Skeletal muscle satellite cell (primary cell): ENCODE results near the gene XPO6.

Experiments used
- H3K27me3 ChIP-seq: 2 replicates; pipeline ENCODE4 v1.7.0; 2013; ENCODE audit warnings: low read length; ENCODE audit not compliant: control insufficient read depth, insufficient read depth
- H3K36me3 ChIP-seq: 2 replicates; pipeline ENCODE4 v1.7.0; 2013; ENCODE audit warnings: mild to moderate bottlenecking, control low read depth, low read length; ENCODE audit not compliant: insufficient read depth
- H3K4me1 ChIP-seq: 2 replicates; pipeline ENCODE4 v1.7.0; 2013; ENCODE audit warnings: low read length; ENCODE audit not compliant: control insufficient read depth, insufficient read depth
- H3K4me2 ChIP-seq: 2 replicates; pipeline ENCODE4 v1.7.0; 2013; ENCODE audit warnings: mild to moderate bottlenecking, low read length
- H3K4me3 ChIP-seq: 2 replicates; pipeline ENCODE4 v1.7.0; 2013; ENCODE audit warnings: low read length
- H3K9ac ChIP-seq: 2 replicates; pipeline ENCODE4 v1.7.0; 2013; ENCODE audit warnings: mild to moderate bottlenecking, low read depth, low read length, moderate library complexity
- H3K9me3 ChIP-seq: replicated peaks from 2 replicates; pipeline ENCODE4 v1.7.0; 2013; ENCODE audit warnings: mild to moderate bottlenecking, control low read depth, low read length

Gene XPO6

DNA sequence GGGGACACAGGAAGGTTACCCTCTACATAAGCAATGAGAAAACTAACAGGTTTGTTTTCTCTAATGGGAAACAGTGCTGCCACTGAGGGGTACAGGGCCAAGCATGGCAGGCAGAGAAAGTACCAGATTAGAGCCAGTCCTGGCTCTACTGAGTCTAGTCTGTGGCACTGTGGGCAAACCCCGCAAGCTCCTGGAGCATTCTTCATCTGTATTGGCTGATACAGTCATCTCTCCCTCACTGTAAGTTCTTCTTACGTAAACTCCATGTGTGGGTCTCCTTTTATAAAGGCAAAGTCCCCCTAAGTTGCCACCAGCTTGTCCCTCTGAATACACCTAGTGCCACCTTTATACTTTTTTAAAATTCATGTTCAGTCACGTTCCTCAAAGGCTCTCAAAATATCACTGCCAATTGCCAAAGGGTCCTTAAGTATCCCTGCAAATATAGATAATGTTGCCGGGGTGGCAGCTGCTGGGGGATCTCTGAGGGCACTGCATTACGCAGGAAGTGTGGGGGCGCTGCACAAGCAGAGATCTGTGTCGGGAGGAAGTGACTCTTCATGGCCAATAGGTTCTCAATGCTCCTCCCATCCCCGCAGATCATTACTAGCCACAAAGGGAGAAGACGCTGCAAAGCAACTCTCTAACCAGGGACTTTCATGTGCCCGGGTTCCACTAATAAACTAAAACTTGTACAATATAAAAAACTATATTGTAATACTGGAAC is 18.8 kb downstream of the XPO6 start:
- H3K27me3 ChIP-seq: no peaks in the 10 kb centered on the region
- H3K36me3 ChIP-seq: peaks cover 20% of the 10 kb centered on the region
- H3K4me1 ChIP-seq: peaks cover 43% of the 10 kb centered on the region
- H3K4me3 ChIP-seq: peak overlapping the region; percentile 50
- peak overlapping the region; percentile 74 for H3K4me2 ChIP-seq
- H3K9ac ChIP-seq: peak overlapping the region; percentile 28
- H3K9me3 ChIP-seq: no peaks in the 10 kb centered on the region

DNA sequence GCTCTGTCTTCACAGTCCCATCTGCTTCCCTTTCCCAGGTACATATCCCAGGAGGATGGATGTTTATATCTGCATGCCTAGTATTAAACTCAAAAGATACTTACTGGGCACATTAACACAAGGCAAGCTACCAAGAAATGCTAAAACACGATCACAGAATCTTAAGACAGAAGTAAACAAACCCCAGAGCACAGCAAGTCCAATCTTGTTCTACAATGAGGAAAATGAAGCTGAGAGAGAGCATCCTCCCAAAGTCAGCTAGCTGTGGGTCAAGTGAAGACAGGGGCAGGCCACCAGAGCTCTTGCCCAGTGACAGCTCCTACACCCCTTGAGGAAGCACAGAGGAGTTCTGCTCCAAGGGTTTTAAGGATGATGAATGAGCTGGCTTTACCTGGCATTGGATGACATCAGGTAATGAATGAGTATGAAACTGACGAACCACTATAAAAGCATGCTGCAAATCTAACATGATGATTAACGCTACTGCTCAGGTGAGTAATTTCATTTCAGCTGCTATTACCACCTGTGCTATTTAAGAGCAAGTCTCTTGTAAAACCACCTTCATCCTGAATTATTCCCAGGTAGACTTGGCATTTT is 20.3 kb downstream of the XPO6 start:
- no peaks in the 10 kb centered on the region for H3K9me3 ChIP-seq
- H3K4me1 ChIP-seq: peaks cover 49% of the 10 kb centered on the region
- H3K4me3 ChIP-seq: no peak overlapping the region
- no peak overlapping the region for H3K9ac ChIP-seq
- no peaks in the 10 kb centered on the region for H3K27me3 ChIP-seq
- H3K4me2 ChIP-seq: no peak overlapping the region
- peaks cover 14% of the 10 kb centered on the region for H3K36me3 ChIP-seq

DNA sequence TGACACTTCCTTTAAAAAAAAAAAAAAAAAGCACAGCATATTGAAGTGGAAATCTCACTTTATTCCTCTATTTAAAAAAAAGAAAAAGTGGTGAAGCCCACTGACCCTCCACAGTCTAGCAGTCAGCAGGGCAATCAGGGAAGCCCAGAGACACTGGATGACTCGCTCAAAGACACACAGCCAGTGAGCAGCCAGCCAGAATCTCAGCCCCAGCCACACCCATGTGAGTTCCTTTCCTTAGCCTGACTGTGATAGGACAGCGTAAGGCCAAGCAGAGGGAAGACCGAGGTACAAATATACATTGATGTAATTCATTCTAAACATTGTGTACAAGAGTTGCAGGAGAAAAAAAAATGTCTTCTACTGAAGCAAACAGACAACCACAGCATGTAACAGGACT is 22.5 kb downstream of the XPO6 start:
- Histone ChIP-seq H3K9me3 (no peaks in the 10 kb centered on the region), H3K4me2 (no peak overlapping the region), H3K4me3 (no peak overlapping the region), H3K36me3 (peaks cover 7% of the 10 kb centered on the region), H3K27me3 (no peaks in the 10 kb centered on the region), H3K4me1 (peaks cover 38% of the 10 kb centered on the region), H3K9ac (no peak overlapping the region)

DNA sequence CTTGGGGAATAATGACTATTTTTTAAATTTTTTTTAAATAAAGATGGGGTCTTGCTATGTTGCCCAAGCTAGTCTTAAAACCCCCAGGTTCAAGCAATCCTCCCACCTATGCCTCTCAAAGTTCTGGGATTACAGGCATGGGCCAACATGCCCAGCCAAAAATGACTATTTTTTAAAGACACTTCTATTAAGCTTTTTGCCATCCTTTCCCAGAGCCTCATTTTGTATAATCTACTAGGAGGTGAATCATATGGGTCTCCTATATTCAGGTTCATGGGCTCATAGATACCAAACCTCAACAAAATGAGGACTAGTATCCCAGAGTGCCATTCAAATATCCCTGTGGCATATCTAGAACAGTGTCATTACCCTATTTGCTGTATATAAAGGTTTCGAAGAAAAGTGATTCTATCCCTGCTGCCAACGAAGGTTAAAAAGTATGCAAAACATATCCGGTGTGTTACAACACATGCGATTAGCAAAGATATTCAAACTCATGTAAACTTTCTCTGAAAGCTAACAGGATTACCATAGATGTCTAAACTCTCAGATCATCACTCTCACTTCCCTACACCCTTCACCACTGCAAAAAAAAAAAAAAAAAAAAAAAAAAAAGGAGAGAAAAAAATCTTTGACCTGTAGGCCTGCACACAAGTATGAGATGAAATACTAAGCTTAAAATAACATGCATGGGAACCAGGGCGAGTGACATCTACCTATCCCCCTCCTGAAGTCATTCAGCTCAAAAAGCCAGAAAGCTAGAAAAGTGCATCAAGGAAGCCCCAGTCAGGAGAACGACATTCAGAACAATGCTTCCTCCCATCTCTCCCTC is 23.5 kb downstream of the XPO6 start:
- Histone ChIP-seq H3K4me2 (no peak overlapping the region), H3K9ac (no peak overlapping the region), H3K4me3 (no peak overlapping the region), H3K9me3 (no peaks in the 10 kb centered on the region), H3K36me3 (peaks cover 7% of the 10 kb centered on the region), H3K4me1 (peaks cover 30% of the 10 kb centered on the region), H3K27me3 (no peaks in the 10 kb centered on the region)

DNA sequence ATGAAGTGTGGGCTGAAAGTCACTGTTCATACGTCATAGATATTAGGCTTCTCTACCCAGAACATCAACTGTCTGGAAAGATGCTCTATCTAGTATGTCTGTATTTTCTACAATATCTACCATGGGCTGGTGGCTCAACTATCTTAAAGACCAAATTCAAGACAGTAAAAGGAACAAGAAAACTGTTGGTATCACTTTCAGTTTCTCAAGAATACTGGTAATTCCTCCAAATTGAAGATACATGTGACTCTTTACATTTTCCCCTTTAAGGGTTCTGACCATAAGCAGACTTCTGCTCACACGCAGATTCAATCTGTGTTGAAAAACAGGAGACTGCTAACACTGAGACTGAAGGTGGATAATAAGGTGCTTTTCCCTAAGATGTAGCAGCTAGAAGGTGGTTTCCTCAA is 24.2 kb downstream of the XPO6 start:
- H3K4me1 ChIP-seq: peaks cover 23% of the 10 kb centered on the region

DNA sequence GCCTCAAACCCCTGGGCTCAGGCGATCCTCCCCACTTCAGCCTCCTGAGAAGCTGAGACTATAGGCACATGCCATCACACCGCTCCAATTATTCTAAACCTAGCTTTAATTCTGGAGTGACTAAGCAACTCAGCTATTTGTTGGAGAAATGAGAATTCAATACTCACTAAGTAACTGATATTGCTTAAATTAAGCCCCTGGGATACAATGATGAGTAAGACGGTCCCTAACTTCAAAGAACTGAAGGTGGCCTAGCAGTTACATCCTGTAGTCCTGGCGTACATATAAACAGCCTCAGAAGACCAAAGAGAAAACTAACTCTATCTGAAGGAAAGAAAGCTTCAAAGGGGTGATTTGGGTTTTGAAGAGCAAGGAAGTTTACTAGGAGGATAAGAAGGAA is 25.0 kb downstream of the XPO6 start:
- Histone ChIP-seq H3K9me3 (no peaks in the 10 kb centered on the region), H3K36me3 (no peaks in the 10 kb centered on the region), H3K27me3 (no peaks in the 10 kb centered on the region), H3K4me3 (no peak overlapping the region), H3K4me2 (no peak overlapping the region), H3K4me1 (peaks cover 28% of the 10 kb centered on the region), H3K9ac (no peak overlapping the region)

More for the DNA sequence above, 24.2 kb downstream of the XPO6 start:
- Histone ChIP-seq H3K9ac (no peak overlapping the region), H3K4me3 (no peak overlapping the region), H3K36me3 (peaks cover 2% of the 10 kb centered on the region), H3K27me3 (no peaks in the 10 kb centered on the region), H3K9me3 (no peaks in the 10 kb centered on the region), H3K4me2 (no peak overlapping the region)

DNA sequence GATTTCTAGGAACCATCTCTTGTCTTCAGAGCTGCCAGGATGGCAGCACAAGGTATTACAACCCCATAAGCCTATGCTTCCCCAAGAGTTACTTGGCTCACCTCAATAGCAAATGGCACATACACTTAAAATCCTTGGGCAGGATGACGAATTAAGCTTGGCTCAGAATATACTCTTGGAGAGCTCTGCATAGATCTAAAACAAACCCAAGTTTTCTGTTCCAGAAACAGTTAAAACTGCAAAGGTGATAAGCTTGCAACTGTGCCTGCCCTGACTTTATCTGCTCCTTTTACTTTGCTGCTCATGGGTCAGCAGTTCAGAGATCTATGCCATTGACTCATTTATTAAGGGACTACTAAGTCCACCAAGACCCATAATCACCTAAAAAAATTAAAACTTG is 26.1 kb downstream of the XPO6 start:
- Histone ChIP-seq H3K9me3 (no peaks in the 10 kb centered on the region), H3K4me1 (peaks cover 38% of the 10 kb centered on the region), H3K4me3 (no peak overlapping the region), H3K4me2 (no peak overlapping the region), H3K27me3 (no peaks in the 10 kb centered on the region), H3K36me3 (no peaks in the 10 kb centered on the region), H3K9ac (no peak overlapping the region)

DNA sequence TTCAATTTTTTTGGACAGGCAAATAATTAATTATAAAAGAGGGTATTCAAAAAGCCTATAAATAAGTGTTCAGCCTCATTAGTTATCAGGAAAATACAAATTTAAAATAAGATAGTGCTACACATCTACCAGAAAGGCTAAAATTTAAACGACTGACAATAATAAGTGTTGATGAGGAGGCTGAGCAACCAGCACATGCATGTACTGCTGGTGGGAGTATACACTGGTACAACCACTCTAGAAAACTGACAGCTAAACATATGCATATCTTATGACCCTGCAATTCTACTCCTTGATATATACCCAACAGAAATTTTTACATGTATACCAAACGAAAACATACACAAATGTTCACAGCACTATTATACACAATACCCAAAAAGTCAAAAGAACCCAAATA is 27.1 kb downstream of the XPO6 start:
- Histone ChIP-seq H3K4me1 (peaks cover 39% of the 10 kb centered on the region), H3K9me3 (no peaks in the 10 kb centered on the region), H3K4me2 (no peak overlapping the region), H3K4me3 (no peak overlapping the region), H3K27me3 (no peaks in the 10 kb centered on the region), H3K36me3 (no peaks in the 10 kb centered on the region), H3K9ac (no peak overlapping the region)

DNA sequence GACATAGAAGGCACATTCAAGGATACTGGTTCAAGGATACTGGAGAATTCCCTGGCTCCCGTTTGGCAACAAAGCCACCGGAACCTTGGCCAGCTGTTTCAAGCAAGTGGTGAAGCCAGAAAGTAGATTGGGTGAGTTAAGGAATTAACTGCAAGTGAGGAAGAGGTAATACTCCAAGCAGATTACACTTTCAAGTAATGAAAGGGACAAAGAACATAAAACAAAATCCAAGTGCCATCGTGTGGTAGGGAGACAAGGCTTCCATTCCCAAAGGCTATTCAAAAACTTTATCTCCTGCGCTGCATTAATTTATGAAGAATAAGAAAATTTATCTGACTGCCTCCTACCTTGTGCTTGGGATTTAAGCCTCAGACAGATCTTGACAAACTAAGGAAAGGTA is 27.8 kb downstream of the XPO6 start:
- H3K9ac ChIP-seq: no peak overlapping the region
- no peaks in the 10 kb centered on the region for H3K36me3 ChIP-seq
- no peaks in the 10 kb centered on the region for H3K9me3 ChIP-seq
- H3K4me1 ChIP-seq: peaks cover 37% of the 10 kb centered on the region
- H3K27me3 ChIP-seq: no peaks in the 10 kb centered on the region
- no peak overlapping the region for H3K4me3 ChIP-seq
- no peak overlapping the region for H3K4me2 ChIP-seq

DNA sequence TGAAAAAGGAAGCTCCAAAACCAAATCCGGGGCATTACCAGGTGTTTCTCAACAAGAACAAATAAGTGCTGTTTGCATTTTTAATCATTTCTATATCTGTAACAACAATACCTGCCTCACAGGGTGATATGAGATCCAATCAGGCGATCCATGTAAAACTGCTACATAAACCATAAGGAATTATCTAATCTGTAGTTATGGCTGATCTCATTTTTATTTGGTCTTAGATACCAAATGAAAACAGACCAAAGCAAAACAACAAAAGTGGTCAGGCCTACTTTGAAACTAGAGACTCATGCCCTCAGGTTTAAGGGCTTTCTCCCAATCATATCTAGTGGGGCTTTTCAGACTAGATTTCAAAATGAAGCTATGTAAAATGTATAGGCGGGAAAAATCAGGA is 28.3 kb downstream of the XPO6 start:
- Histone ChIP-seq H3K9ac (no peak overlapping the region), H3K4me3 (no peak overlapping the region), H3K4me1 (peaks cover 37% of the 10 kb centered on the region), H3K27me3 (no peaks in the 10 kb centered on the region), H3K9me3 (no peaks in the 10 kb centered on the region), H3K4me2 (no peak overlapping the region), H3K36me3 (no peaks in the 10 kb centered on the region)

DNA sequence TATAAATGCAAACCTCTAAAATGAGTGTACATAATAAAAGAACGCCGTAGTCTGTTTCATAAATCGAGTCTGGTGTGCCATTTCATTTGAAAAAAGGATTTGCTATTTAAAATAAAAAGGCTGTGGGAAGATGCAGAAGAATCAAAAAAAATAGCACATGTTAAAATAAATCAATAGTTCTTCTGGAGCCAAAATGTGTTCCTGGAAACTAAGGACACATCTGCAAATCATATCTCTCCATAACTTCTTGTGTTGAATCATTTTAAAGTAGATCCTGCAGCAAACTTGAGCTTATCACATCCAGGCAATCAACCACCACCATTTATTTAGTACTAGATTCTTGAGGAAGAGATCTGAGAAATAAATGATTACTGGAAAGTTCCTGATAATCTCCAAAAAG is 29.0 kb downstream of the XPO6 start:
- Histone ChIP-seq H3K36me3 (no peaks in the 10 kb centered on the region), H3K4me3 (no peak overlapping the region), H3K9me3 (no peaks in the 10 kb centered on the region), H3K9ac (no peak overlapping the region), H3K4me2 (no peak overlapping the region), H3K4me1 (peaks cover 37% of the 10 kb centered on the region), H3K27me3 (no peaks in the 10 kb centered on the region)
